HG02798 (cell line): ENCODE measurements around the gene MAPK7.

ENCODE experiments used
- ATAC-seq: cut with Tn5 transposase; IDR thresholded peaks from one replicate; pipeline ENCODE4 v1.9.1; 2021; ENCODE audit warnings: mild to moderate bottlenecking; ENCODE audit not compliant: unreplicated experiment, poor library complexity

Gene MAPK7

DNA sequence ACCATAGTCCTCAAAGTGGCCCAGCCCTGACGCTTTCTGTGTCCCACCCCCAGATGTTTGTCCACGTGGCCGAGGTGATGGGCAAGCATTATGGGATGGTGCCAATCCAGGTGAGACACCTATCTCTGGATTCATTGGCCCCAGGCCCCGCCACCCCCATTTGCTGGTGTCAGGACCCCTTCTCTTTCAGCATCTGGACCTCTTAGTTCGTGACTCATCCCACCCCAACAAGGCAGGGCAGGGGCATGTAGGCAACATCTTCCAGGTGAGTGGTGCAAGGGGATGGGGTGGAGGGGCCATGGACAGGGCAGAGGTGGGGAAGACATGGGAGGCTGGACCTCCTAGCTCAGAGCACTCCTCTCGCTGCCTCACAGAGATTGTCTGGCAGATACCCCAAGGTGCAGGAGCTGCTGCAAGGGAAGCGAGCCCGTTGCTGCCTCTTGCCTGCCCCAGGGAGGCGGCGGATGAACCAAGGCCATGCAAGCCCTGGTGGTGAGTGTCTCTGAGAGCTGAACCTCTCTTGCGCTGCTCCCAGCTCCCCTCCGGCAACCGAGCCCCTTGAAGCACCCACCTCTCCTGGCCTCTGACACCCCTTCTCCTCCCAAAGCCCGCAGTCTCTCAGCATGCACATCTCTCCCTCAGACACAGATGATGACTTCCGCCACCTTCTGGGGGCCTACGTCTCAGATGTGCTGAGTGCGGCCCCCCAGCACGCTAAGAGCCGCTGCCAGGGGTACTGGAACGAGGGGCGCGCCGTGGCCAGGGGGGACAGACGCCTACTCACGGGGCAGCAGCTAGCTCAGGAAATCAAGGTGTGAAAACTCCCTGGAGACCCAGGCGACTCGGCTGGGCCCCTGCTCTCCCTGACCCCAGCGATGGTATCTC lies 36.3 kb downstream of the MAPK7 start:
- no peak for ATAC-seq

DNA sequence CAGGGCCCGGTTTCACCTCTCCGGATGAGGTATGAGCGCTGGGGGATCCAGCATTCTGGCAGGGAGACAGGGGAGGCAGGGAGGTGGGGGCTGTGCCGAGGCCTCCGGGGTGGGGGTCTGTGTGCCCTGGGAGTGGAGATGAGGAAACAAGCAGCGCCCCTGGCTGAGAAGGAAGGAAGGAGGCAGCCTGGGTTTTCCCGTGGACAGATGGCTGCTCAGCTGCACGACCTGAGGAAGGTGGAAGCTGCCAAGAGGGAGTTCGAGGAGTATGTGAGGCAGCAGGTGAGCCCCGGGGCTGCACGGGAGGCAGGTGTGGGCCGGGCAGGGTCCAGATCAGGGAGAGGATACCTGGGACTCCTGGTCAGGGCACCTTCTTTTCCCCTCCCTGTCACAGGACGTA lies 37.0 kb downstream of the MAPK7 start:
- no peak for ATAC-seq

GRCh38 chr17:19415806-19416775 lies 37.8 kb downstream of the MAPK7 start:
- no peak for ATAC-seq

GRCh38 chr17:19417611-19418010 lies 39.3 kb downstream of the MAPK7 start:
- ATAC-seq, result no peak

- no peak for ATAC-seq
Observed at GRCh38 chr17:19418251-19418992, 40.1 kb downstream of the MAPK7 start.

DNA sequence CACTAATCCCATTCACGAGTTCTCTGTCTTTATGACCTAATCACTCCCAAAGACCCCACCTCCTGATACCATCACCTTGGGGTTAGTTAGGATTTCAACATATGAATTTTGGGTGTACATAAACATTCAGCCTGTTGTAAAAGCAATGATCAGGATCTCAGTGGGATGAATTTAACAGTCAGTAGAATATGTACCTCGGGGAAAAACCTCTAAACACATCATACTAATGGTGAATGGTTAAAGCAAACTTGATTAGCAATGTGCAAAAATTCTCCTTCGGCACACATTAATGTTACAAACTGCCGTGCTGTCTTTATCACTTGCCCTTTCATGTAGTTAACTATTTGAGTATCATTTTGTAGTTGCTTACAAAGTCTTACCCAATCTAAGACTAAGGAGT lies 42.9 kb downstream of the MAPK7 start:
- no peak for ATAC-seq

DNA sequence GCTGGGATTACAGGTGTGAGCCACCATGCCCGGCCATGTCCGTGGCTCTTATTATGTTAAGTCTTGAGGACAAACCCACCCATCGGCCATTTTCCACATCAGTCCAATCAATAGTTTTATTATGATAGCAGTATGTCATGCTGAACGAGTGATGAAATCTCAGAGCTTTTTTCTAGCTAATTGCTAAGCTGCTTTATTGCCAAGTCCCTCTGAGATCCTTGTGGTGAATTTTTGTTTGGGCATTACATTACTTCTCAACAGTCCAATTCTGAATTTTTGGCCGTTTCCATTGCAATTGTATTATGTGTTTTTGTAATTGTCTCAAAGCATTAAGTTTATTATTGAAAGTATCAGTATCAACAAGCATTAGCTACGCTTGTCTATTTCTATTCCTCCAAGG lies 43.6 kb downstream of the MAPK7 start:
- ATAC-seq, result no peak

DNA sequence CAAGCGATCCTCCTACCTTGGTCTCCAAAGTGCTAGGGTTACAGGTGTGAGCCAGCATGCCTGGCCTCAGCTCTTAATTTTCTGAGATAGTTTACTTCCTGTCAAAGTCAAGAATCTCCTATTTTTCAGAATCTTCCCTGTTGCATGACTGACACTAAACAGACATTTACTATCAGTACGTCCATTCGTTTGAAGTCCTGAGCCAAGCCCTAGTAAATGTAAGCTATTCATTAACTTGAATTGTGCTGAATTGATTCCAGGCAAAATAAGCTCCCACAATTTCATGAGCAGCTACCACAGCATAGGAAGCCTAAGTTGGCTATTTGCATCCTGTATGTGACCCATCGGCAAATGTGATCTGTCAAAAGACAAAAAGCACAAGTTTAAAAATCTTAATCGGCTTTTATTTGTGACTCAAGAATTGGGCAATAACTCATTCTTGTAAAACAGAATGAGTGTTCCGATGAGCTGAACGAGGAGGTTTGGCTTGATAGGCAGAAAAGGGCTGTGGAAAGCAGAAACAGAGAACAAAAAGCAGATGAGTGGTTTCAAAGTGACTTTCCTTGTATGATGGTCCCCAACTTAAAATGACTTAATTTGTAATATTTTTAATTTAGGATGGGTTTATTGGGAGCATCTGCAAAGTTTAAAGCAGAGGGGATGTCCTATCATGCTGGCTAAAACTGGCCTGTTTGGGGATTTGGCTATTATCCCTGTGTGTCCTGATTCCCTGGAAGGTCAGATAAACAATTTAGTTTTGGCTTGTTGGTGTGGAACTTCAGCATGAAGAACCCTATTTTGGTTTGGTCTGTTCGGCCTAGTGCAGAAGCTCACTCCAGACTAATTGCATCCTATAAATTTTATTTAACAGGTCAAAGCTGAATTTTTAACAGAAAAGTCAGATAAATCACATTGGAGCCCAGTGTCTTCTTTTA lies 46.9 kb downstream of the MAPK7 start:
- no peak for ATAC-seq

GRCh38 chr17:19426631-19427030 lies 48.3 kb downstream of the MAPK7 start:
- ATAC-seq, result no peak

DNA sequence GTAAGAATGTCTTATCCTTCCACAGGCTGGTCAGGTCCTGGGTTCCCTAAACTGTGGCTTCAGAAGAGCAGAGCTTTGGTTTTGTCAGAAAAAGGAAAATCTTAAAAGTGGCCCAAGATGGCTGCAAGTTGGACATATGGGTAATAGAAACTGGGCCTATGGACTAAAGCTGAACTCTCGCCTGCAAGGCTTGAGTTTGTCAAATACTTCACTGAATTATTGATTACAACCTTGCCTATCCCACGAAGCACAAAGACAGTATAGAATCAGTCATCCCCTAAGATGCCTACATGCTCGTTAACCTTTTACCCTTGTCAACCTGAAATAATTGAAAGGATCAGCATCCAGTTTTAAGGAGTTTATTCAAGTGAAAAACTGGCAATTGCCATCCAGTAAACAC lies 53.4 kb downstream of the MAPK7 start:
- no peak for ATAC-seq
